ENCODE measurements around the gene VSIG10L2.
A peak's percentile ranks its signal among the peaks of the same experiment; 100 is the strongest.
"Not testable (repeated sequence)": the region's sequence is repeated elsewhere in the genome, so short reads cannot be mapped to it uniquely, and the experiment has no call there.

The VSIG10L2 gene

GRCh38 chr11:125967515-125967914, 21.7 kb downstream of the VSIG10L2 start:
- no peak for DNase-seq (ENCODE audit: low read depth in 2 of 2)

DNA sequence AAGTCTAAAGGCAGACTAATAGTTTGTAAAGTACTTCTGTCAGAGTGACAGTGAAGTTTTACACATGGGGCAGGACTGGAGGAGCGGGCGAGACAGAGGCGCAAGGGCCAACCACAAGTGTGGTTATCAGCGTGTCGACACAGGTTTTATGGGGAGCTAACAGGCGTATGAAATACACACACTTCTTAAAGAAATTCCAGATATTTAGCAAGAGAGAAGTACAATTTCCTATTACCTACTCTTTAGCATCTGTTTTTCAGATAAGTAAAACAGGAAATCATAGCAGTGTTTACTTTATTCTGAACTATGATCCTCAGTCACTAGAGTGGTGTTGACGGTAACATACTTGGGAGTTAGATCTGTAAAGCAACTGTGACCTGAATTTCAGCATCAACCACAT, 22.5 kb downstream of the VSIG10L2 start:
- DNase-seq (ENCODE audit: low read depth in 2 of 2): no peak

GRCh38 chr11:125971618-125972017, 25.8 kb downstream of the VSIG10L2 start:
- no peak for DNase-seq (ENCODE audit: low read depth in 2 of 2)

DNA sequence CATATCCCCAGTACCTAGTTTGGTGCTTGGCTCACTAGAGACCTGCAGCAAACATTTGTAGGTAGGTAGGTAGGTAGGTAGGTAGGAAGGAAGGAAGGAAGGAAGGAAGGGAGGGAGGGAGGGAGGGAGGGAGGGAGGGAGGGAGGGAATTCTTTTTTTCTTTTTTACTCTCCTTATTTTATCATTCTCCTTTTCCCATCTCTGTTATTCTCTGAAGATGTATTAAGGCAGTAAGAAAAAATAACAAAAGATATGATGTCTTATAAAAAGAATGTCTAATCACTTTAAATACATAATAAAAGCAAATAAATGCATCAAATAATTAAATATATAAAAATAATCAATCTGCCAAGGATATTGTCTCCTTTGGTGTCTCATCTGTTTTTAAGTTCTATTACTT, 28.4 kb downstream of the VSIG10L2 start:
- DNase-seq (ENCODE audit: low read depth in 2 of 2): no peak

GRCh38 chr11:125975634-125976033, 29.8 kb downstream of the VSIG10L2 start:
- DNase-seq (ENCODE audit: low read depth in 2 of 2): no peak

- no peak for DNase-seq (ENCODE audit: low read depth in 2 of 2)
Observed at GRCh38 chr11:125976156-125976555, 30.3 kb downstream of the VSIG10L2 start.

DNA sequence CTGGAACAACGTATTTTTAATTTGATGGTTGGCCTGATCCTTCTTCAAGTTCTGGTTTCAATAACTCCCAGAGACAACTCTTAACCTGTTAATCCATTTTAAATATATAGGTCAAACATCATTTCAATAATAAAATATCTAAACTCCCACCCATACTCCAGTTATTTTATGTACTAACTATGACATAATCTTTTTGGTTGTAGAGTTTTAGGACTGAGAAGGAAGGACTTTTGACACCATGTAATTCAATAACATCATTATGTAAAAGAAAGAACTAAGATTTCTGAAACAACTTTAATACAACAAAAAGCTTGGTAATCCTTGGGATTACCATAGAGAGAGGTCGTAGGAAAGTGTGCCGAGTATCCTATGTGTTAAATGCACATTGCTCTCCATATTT, 31.5 kb downstream of the VSIG10L2 start:
- no peak for DNase-seq (ENCODE audit: low read depth in 2 of 2)

DNA sequence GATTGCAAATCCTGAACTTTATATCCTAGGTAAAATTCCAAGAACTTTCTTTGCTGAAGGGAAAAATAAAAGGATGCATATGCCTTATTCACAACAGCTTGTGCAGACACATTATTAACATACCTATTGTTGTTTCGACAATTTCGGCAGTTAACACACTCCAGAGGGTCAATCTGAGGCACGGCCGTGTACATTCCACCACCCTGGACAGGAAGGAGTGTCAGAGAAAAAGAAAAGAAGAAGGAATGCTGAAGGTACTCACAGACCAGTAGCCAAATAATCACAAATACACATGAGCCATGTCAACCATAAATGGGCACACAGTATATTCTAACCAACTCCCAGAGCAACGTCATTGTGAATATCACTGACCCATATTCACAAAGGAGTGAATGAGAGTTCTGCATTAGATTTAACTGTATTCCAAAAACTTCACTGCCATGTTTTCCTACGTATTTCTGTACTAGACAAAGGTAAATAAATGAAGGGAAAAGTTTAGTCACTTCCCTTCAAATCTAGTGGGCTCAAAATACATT, 32.4 kb downstream of the VSIG10L2 start:
- DNase-seq (ENCODE audit: low read depth in 2 of 2): no peak

DNA sequence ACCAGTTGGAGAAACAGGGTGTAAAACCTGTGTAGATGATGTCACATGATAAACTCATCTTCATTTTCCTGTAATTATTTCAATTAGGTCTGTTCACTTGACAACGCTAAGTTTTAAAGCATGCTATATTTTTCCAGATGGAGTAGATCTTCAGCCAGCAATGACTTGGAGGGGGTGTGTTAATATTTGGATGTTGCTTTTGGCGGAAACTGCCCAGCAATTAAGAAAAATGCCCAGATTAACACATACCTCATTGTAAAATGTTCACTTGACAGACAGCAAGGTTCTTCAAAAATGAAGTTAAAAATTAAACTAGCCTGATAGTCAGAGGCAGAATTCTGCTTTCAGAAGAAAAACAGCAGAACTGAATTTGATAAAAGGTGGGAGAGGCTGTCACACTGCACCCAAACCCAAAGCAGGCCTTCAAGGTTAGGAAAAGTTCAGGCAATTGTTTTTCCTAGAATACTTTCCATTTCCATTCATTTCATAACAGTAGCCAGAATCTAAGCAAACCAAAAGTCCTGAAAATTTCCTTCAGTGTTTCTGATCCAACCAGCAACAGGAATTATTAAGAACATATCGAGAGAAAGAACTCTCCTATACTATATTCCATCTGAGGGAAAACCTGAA, 33.0 kb downstream of the VSIG10L2 start:
- no peak for DNase-seq (ENCODE audit: low read depth in 2 of 2)

GRCh38 chr11:125979511-125979910, 33.7 kb downstream of the VSIG10L2 start:
- no peak for DNase-seq (ENCODE audit: low read depth in 2 of 2)

- no peak for DNase-seq (ENCODE audit: low read depth in 2 of 2)
Observed at GRCh38 chr11:125980436-125980835, 34.6 kb downstream of the VSIG10L2 start.

DNA sequence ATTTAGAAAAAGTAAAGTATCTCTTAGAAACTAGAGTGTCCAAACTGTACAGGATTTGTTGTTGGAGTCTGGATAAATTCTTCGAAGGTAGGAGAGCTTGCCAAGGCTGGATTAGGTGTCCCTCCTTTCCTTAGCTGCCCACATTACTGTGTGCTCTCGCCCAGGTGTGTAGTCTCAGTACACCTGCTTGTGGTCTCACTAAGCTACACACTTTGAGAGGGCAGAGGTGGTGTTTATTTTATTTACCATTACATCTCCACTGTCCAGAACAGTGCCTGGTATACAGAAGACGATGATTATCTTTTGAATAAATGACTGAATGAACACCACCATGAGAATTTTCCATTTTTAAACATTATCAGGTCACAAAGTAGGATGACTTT, 36.5 kb downstream of the VSIG10L2 start:
- no peak for DNase-seq (ENCODE audit: low read depth in 2 of 2)

DNA sequence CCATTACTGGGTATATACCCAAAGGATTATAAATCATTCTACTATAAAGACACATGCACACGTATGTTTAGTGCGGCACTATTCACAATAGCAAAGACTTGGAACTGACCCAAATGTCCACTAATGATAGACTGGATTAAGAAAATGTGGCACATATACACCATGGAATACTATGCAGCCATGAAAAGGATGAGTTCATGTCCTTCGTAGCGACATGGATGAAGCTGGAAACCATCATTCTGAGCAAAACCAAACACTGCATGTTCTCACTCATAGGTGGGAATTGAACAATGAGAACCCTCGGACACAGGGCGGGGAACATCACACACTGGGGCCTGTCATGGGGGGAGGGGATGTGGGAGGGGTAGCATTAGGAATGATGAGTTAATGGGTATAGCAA, 40.1 kb downstream of the VSIG10L2 start:
- DNase-seq (ENCODE audit: low read depth in 2 of 2): not testable (repeated sequence)

DNA sequence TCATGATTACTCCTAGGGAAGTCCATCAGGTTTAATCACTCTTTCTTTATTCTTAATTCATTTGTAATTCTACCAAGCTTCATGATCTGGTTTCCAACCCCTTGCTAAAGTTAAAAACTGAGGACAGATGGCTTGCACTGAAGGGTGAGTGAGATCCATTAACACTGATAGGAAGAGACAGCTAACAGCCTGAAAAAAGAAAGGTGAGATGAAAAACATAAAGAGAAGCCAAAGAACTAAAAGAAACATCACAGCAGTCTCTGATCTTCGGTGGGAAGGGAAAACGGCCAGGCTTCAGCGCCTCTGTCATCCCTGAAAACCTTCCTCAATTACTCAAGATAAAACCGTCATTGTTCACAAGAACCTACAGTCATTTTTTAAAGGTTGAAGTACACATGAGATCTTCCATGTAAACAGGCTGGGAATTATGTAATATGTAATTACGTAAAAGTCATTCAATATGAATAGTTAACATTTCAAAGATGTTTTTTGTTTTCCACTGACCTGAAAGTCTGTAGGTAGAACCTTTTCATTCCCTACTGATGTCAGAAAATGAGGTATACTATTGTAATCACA, 41.3 kb downstream of the VSIG10L2 start:
- no peak for DNase-seq (ENCODE audit: low read depth in 2 of 2)

DNA sequence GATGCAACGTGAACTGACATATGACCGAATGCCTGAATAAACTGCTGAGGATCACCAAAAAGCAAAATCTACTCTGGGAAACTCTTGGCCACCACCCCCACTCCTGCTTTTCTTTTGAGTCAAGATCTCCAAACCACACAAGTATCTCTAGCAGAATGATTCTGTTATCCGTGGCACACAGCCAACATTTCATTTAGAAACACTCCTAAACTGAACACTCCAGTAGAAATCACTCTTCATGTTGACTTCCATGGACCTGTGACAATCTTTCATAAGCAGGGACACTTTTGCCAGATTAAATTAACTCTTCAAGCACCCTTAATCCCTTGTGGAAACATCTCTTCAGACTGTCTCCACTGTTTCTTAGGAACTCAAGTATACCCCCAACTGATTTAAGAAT, 44.4 kb downstream of the VSIG10L2 start:
- DNase-seq (ENCODE audit: low read depth in 2 of 2): no peak

DNA sequence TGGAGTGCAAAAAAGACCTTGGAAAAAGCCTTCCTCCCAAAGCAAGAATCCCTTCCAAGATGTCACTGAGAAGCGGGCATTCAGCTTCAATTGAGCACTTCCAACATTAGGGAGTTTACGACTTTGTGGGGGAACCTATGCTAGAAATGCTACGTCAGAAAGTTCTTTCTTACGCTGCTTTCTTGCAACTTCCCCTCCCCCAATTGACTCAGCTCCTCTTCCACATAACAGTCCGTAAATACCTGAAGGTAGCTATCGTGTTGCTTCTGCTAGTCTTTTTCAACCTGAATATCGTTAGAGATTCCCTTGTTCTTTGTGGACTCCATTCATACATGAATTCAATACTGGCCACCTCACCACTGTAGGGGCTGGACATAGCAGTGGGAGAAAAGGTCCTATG, 47.0 kb downstream of the VSIG10L2 start:
- DNase-seq (ENCODE audit: low read depth in 2 of 2): no peak

GRCh38 chr11:125994509-125994908, 48.7 kb downstream of the VSIG10L2 start:
- DNase-seq (ENCODE audit: low read depth in 2 of 2): no peak

DNA sequence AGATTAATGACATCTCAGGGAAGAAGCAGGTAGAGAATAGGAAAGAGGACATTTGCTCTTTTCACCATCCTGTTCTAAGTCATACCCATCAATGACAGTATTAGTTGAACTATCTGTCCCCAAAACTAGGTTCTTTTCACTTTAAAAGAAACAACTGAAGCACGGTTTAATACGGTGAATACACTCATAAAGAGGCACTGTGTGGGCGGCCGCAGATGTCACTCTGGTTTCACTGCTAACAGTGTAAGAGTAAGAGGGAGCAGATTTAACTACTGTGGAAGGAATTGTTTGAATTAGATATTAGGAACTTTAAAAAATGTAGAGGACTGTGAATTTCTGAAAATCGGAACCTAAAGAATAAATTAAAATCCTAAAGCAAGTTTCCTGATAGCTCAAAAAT, 49.5 kb downstream of the VSIG10L2 start:
- peak; percentile 26 to 40 for DNase-seq (ENCODE audit: low read depth in 2 of 2)

GRCh38 chr11:125998267-125998666, 52.4 kb downstream of the VSIG10L2 start:
- no peak for DNase-seq (ENCODE audit: low read depth in 2 of 2)

DNA sequence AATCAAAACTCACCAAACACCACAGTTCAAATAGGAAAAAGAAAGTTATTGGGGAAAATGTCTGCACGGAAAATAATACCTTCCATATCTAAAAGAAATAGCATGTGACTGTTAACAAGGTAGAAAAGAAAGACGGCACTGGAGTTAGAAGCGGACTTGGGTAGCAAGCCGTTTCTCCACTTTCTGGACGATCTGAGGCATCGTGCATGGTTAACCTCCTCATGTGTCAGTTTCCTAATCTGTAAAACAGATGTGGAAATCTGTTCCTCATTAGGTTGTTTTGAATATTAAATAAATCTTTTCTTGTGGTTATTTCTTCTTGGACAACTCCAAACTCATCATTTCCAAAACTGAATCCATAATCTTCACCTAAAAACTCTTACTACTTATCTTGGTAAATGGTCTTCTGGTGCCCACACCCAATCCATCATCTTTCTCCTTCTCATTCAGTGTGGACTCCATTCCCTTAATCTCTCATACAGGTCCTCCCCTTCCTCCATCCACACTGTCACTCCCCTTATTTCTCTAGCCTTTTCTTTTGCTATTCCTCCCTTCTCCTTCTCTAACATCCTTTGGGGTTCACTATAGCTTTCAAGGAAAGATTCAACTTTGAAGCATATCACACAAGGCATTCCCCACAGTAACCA, 53.5 kb downstream of the VSIG10L2 start:
- DNase-seq (ENCODE audit: low read depth in 2 of 2): no peak

GRCh38 chr11:126002181-126002580, 56.3 kb downstream of the VSIG10L2 start:
- no peak for DNase-seq (ENCODE audit: low read depth in 2 of 2)

Measured in stimulated activated CD8-positive, alpha-beta memory T cell treated with anti-CD3 and anti-CD28 coated beads, Interleukin-15, amount 100 ng/mL, for 48 hours (primary cell).